PC-3 (cell line): Measurements from ENCODE around the gene HYDIN. TPM values are rescaled to one million over a fixed set of nuclear protein-coding genes. Genes with fewer than 3 reads are reported as not detected.

Source experiments
- ATAC-seq: fragments of 200-7000 bp; cut with Tn5 transposase; 2 replicates; pipeline ENCODE4 v1.9.1; 2020; ENCODE audit warnings: mild to moderate bottlenecking, moderate library complexity
- BruUV-seq: library from RNA; stranded (reverse); fragments of 400-500 nt; replicated peaks from 2 replicates; lab custom pipeline; 2021; lab: Mats Ljungman, UMichigan
- CTCF ChIA-PET: fragments of 300-600 bp; sonication (Branson Sonifier 250); formaldehyde crosslinking; loops from one replicate; lab custom pipeline; 2022; ENCODE audit warnings: antibody characterized with exemption; lab: Charles Lee
- POLR2A ChIA-PET: fragments of 300-600 bp; sonication (Branson Sonifier 250); formaldehyde crosslinking; loops from one replicate; lab custom pipeline; 2022; ENCODE audit warnings: antibody characterized with exemption; ENCODE audit not compliant: unreplicated experiment; lab: Charles Lee
- DNase-seq: peaks from one replicate; pipeline ENCODE4 v3.0.0-alpha.2; 2015
- H2AFZ ChIP-seq: fragments of 300-600 bp; sonication (generic); 2 replicates; pipeline ENCODE4 v1.6.0; 2016; ENCODE audit warnings: antibody characterized with exemption, low read length
- H3F3A ChIP-seq: fragments of 300-600 bp; sonication (generic); one replicate; pipeline ENCODE4 v1.6.0; 2017; ENCODE audit warnings: antibody characterized with exemption, low read length, control low read depth, mild to moderate bottlenecking; ENCODE audit not compliant: unreplicated experiment
- H3K27ac ChIP-seq: fragments of 300-600 bp; sonication (generic); 2 replicates; pipeline ENCODE4 v1.5.1; 2016; ENCODE audit warnings: mild to moderate bottlenecking, low read length
- H3K27me3 ChIP-seq: fragments of 300-600 bp; sonication (generic); 2 replicates; pipeline ENCODE4 v1.6.1; 2016; ENCODE audit warnings: low read length, mixed read lengths
- H3K36me3 ChIP-seq: fragments of 300-600 bp; sonication (generic); 2 replicates; pipeline ENCODE4 v1.6.1; 2016; ENCODE audit warnings: low read depth, mixed run types, low read length, mixed read lengths
- H3K4me1 ChIP-seq: fragments of 300-600 bp; sonication (generic); 2 replicates; pipeline ENCODE4 v1.5.1; 2016; ENCODE audit warnings: low read length; ENCODE audit not compliant: insufficient read depth
- H3K4me2 ChIP-seq: fragments of 300-600 bp; sonication (generic); 2 replicates; pipeline ENCODE4 v1.6.0; 2016; ENCODE audit warnings: low read length
- H3K4me3 ChIP-seq: fragments of 300-600 bp; sonication (generic); 2 replicates; pipeline ENCODE4 v1.5.1; 2016; ENCODE audit warnings: mild to moderate bottlenecking, low read length, mixed read lengths
- H3K79me2 ChIP-seq: fragments of 300-600 bp; sonication (generic); 2 replicates; pipeline ENCODE4 v1.6.1; 2017; ENCODE audit warnings: low read length, mixed read lengths
- H3K9ac ChIP-seq: fragments of 300-600 bp; sonication (generic); 2 replicates; pipeline ENCODE4 v1.6.0; 2016; ENCODE audit warnings: mild to moderate bottlenecking, low read length
- H3K9me2 ChIP-seq: fragments of 300-600 bp; sonication (generic); replicated peaks from 2 replicates; pipeline ENCODE4 v1.6.1; 2016; ENCODE audit warnings: mixed run types, low read length, mixed read lengths
- H3K9me3 ChIP-seq: fragments of 300-600 bp; sonication (generic); 2 replicates; pipeline ENCODE4 v1.6.1; 2016; ENCODE audit warnings: low read length, mixed read lengths
- H4K20me1 ChIP-seq: fragments of 300-600 bp; sonication (generic); 2 replicates; pipeline ENCODE4 v1.6.1; 2016; ENCODE audit warnings: low read length, mixed read lengths
- EZH2 ChIP-seq: fragments of 300-600 bp; sonication (generic); IDR thresholded peaks from one replicate; pipeline ENCODE4 v1.6.1; 2017; ENCODE audit warnings: antibody characterized with exemption, mild to moderate bottlenecking, low read length; ENCODE audit not compliant: unreplicated experiment
- EZH2phosphoT487 ChIP-seq: fragments of 300-600 bp; sonication (generic); IDR thresholded peaks from 2 replicates; pipeline ENCODE4 v1.6.1; 2018; ENCODE audit warnings: mild to moderate bottlenecking, antibody characterized with exemption, low read length, borderline replicate concordance
- intact Hi-C: fragments of 100-400 bp; cut with micrococcal nuclease; formaldehyde crosslinking; loops from 2 replicates; pipeline ENCODE4 v1.9.0; 2023
- total RNA-seq: library from RNA; depleted of rRNA; stranded (reverse); fragments of >200 nt; gene quantifications from 2 replicates; pipeline ENCODE4 v1.2.3, GENCODE V29; 2014
- TF ChIP-seq, protein P1 (sequence below): fragments of 300-600 bp; sonication (generic); conservative IDR thresholded peaks from 2 replicates; pipeline ENCODE4 v1.5.1; 2017; ENCODE audit warnings: antibody characterized with exemption, low read depth, mild to moderate bottlenecking, low read length

The HYDIN gene
- total RNA-seq, 1 experiment from 2014 or later: 0.69 TPM

DNA sequence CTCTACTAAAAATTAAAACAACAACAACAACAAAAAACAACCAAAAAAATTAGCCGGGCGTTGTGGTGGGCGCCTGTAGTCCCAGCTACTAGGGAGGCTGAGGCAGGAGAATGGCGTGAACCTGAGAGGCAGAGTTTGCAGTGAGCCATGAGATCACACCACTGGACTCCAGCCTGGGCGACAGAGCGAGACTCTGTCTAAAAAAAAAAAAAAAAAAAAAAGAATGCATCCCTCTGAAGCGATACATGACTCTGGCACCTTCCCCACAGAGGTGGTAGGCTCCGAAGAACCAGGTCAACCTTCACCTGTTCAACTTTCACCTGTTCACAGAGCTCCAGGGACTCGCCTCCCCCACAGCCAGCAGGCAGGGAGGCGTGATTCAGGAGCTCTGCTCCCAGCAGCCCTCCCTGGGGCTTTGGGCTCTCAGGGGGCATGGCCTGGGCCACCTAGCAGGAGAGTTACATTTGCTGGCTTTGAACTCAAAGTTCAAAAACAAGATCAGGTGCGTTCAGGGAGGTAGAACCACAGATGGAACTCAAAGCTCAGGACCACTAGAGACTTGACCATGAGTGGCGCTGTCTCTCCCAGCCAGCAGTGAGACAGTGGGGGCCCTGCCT, 435.1 kb downstream of the HYDIN start:
- Histone ChIP-seq H3K4me3 (no peak overlapping the region), H3K9me2 (no peaks in the 10 kb centered on the region), H3K27ac (no peak overlapping the region), H3K36me3 (no peaks in the 10 kb centered on the region), H3K27me3 (no peaks in the 10 kb centered on the region), H3F3A (no peaks in the 10 kb centered on the region), H3K9me3 (no peaks in the 10 kb centered on the region), H3K9ac (no peak overlapping the region), H3K4me1 (peaks cover 13% of the 10 kb centered on the region; the same call in 1 of the 2 replicates), H4K20me1 (no peaks in the 10 kb centered on the region), H3K79me2 (peaks cover 84% of the 10 kb centered on the region), H3K4me2 (no peak overlapping the region), H2AFZ (no peak overlapping the region)
- no TSS peak for BruUV-seq
- intact Hi-C loops: no loop called here
- ChIA-PET POLR2A (no interaction called here), CTCF (no interaction called here)
- DNase-seq (no peak), ATAC-seq (no peak)
- TF ChIP-seq, protein P1, sequence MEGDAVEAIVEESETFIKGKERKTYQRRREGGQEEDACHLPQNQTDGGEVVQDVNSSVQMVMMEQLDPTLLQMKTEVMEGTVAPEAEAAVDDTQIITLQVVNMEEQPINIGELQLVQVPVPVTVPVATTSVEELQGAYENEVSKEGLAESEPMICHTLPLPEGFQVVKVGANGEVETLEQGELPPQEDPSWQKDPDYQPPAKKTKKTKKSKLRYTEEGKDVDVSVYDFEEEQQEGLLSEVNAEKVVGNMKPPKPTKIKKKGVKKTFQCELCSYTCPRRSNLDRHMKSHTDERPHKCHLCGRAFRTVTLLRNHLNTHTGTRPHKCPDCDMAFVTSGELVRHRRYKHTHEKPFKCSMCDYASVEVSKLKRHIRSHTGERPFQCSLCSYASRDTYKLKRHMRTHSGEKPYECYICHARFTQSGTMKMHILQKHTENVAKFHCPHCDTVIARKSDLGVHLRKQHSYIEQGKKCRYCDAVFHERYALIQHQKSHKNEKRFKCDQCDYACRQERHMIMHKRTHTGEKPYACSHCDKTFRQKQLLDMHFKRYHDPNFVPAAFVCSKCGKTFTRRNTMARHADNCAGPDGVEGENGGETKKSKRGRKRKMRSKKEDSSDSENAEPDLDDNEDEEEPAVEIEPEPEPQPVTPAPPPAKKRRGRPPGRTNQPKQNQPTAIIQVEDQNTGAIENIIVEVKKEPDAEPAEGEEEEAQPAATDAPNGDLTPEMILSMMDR: no peak

DNA sequence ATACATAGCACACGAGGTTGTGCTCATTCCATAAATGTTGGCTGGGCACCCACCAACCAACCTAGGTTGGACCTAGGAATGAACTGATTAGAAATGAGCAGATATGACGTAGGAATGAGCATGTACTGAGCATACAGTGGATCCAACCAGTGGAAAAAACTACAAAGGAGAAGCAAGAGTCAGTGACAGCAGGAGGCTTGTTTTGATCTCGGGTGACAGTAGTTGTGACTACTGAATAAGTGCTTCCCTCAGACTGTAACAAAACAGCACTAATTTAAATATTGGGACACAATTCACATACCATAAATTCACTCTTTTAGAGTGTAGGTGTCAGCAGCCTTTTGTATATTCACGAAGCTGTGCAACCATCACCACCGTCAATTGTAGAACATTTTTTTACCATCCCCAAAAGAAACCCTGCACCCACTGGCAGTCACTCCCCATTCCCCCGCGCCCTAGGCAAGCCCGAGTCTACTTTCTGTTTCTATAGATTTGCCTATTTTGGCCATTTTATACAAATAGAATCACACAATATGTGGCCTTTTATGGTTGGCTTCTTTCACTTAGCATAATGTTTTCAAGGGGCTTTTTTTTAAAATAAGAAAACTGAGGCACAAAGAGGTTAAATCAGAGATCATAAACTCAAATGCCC, 436.5 kb downstream of the HYDIN start:
- ChIA-PET POLR2A (no interaction called here), CTCF (no interaction called here)
- Histone ChIP-seq H3K4me1 (peaks cover 1% of the 10 kb centered on the region; the same call in 1 of the 2 replicates), H4K20me1 (no peaks in the 10 kb centered on the region), H3K27ac (no peak overlapping the region), H3K9me2 (no peaks in the 10 kb centered on the region), H3K4me3 (no peak overlapping the region), H3K79me2 (peaks cover 70% of the 10 kb centered on the region), H3F3A (no peaks in the 10 kb centered on the region), H3K9me3 (no peaks in the 10 kb centered on the region), H3K4me2 (no peak overlapping the region), H2AFZ (no peak overlapping the region), H3K9ac (no peak overlapping the region), H3K36me3 (no peaks in the 10 kb centered on the region), H3K27me3 (no peaks in the 10 kb centered on the region)
- TF ChIP-seq EZH2: no peak
- TF ChIP-seq, protein P1: no peak
- no peak for TF ChIP-seq EZH2phosphoT487
- no peak for DNase-seq
- intact Hi-C loops: no loop called here
- no peak for ATAC-seq
- no TSS peak for BruUV-seq

DNA sequence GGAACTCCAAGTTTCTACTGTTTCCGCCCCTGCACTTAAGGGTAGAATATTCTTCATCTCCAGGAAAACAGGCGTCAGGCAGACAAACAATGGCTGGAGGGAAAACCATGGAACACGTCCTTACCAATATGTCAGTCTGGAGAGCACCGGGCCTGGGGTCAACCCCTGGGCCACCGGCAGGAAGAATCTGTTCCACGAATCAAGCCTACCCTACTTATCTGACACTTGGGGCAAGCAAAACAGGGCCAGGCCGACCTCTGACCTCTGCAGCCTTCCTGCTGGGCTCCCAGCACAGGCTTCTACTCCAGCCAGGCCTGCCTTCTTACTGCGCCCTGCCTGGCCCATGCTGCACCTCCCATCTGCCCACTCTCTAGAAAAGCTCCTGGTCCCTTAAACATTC, 439.7 kb downstream of the HYDIN start:
- Histone ChIP-seq H4K20me1 (no peaks in the 10 kb centered on the region), H3K4me2 (no peak overlapping the region), H2AFZ (no peak overlapping the region), H3K27me3 (no peaks in the 10 kb centered on the region), H3K4me1 (no peaks in the 10 kb centered on the region), H3K9me3 (no peaks in the 10 kb centered on the region), H3F3A (no peaks in the 10 kb centered on the region), H3K27ac (no peak overlapping the region), H3K36me3 (no peaks in the 10 kb centered on the region), H3K9me2 (no peaks in the 10 kb centered on the region), H3K79me2 (peaks cover 41% of the 10 kb centered on the region), H3K9ac (no peak overlapping the region), H3K4me3 (no peak overlapping the region)
- DNase-seq (no peak), ATAC-seq (no peak)
- ChIA-PET POLR2A (no interaction called here), CTCF (no interaction called here)
- TF ChIP-seq, protein P1: no peak
- no peak for TF ChIP-seq EZH2
- no peak for TF ChIP-seq EZH2phosphoT487
- no TSS peak for BruUV-seq
- intact Hi-C loops: no loop called here
